GM19395 (cell line): ENCODE measurements around the gene TBL1X.
A peak's percentile ranks its signal among the peaks of the same experiment; 100 is the strongest.
"Not testable (repeated sequence)": the region's sequence is repeated elsewhere in the genome, so short reads cannot be mapped to it uniquely, and the experiment has no call there.

Source experiments
- ATAC-seq: cut with Tn5 transposase; IDR thresholded peaks from one replicate; pipeline ENCODE4 v1.9.1; 2021; ENCODE audit warnings: mild to moderate bottlenecking, moderate library complexity; ENCODE audit not compliant: unreplicated experiment

The TBL1X gene

GRCh38 chrX:9533611-9534010 is 68.8 kb downstream of the TBL1X start:
- no peak for ATAC-seq

GRCh38 chrX:9534686-9535085 is 69.8 kb downstream of the TBL1X start:
- ATAC-seq: no peak

GRCh38 chrX:9535101-9535500 is 70.2 kb downstream of the TBL1X start:
- no peak for ATAC-seq

- not testable (repeated sequence) for ATAC-seq
Measured at GRCh38 chrX:9536156-9536555, 71.3 kb downstream of the TBL1X start.

GRCh38 chrX:9537781-9538180 is 72.9 kb downstream of the TBL1X start:
- no peak for ATAC-seq

GRCh38 chrX:9538544-9539045 is 73.7 kb downstream of the TBL1X start:
- ATAC-seq: no peak

GRCh38 chrX:9539605-9540387 is 74.9 kb downstream of the TBL1X start:
- no peak for ATAC-seq

GRCh38 chrX:9542106-9542760 is 77.4 kb downstream of the TBL1X start:
- ATAC-seq: no peak

- no peak for ATAC-seq
Measured at GRCh38 chrX:9542761-9543111, 77.9 kb downstream of the TBL1X start.

GRCh38 chrX:9555354-9555753 is 90.5 kb downstream of the TBL1X start:
- no peak for ATAC-seq

- no peak for ATAC-seq
Measured at GRCh38 chrX:9557091-9557490, 92.2 kb downstream of the TBL1X start.

- no peak for ATAC-seq
Measured at GRCh38 chrX:9557521-9557920, 92.7 kb downstream of the TBL1X start.

- ATAC-seq: no peak
Measured at GRCh38 chrX:9558615-9559014, 93.8 kb downstream of the TBL1X start.

GRCh38 chrX:9560219-9560618 is 95.4 kb downstream of the TBL1X start:
- no peak for ATAC-seq

GRCh38 chrX:9561199-9561598 is 96.3 kb downstream of the TBL1X start:
- ATAC-seq: no peak

- ATAC-seq: no peak
Measured at GRCh38 chrX:9562851-9563250, 98.0 kb downstream of the TBL1X start.

- no peak for ATAC-seq
Measured at GRCh38 chrX:9566150-9566621, 101.3 kb downstream of the TBL1X start.

GRCh38 chrX:9569876-9570301 is 105.0 kb downstream of the TBL1X start:
- no peak for ATAC-seq

GRCh38 chrX:9573282-9574106 is 108.6 kb downstream of the TBL1X start:
- ATAC-seq: peak; percentile 25

GRCh38 chrX:9576059-9576458 is 111.2 kb downstream of the TBL1X start:
- ATAC-seq: no peak

- ATAC-seq: no peak
Measured at GRCh38 chrX:9577555-9577954, 112.7 kb downstream of the TBL1X start.
